ENCODE results near the gene ODAPH.

The ODAPH gene

DNA sequence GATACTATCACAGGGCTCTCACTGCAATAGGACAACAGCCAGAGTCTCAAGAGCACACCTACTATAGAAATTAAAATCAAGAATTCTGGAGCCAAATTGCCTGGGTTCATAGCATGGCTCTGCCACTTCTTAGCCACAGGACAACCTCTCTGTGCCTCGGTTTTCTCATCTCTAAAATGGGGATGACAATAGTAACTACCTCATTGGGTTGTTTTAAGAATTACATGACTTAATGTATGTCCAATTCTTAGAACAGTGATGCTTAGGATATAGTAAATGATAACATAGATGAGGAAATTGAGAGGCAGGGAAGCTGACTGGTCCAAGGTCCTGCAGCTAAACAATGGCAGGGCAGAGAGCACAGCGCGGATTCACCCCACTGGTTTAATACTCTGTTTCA lies 11.0 kb upstream of the ODAPH start:
- no peak for DNase-seq (ENCODE audit: low read depth)

DNA sequence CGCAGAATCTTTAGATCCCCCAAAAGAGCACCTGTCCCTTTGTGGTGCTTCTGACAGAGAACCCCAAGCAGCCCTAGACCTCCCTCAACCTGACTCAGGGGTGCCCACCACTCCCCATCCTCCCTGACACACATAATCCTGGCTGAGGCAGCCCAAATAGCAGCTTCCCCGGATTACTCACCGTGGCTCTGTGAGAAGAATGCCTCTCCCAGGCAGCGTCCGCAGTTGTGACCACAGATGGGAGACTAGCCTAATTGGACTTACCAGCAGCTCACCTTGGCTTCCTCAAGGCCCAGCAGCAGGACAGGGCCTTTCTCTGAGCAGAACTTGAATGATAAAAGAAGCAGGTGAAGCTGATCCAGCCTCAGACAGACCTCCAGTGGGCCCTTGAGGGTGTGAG lies 10.3 kb upstream of the ODAPH start:
- DNase-seq (ENCODE audit: low read depth) = no peak

DNA sequence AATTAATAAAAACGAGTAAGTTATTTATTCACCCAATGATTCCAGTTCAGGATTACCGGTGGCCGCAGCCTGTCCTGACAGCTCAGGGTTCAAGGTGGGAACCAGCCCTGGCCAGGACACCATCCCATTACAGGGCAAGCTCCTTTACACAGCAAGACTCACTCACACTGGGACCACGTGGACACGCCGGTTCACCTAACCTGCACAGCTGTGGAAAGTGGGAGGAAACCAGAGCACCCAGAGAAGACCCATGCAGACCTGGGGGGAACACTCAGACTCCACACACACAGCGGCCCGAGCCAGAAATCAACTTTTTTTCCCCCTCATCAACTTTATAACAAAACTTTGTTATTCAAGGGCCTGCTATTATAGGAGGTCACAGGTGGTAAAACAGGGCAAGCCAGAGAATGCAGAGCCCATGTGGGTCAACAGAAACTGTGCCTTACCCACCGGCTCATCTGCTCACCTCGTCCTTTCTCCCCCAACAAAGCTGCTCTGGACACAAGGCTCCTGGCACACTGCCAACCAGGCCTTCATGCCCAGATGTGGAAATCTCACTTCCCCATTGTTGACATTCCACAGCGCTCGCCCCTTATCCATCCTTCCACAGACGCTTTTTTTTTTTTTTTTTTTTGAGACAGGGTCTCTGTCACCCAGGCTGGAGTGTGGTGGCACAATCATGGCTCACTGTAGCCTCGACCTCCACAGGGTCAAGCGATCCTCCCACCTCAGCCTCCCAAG lies 8.0 kb upstream of the ODAPH start:
- no peak for DNase-seq (ENCODE audit: low read depth)

DNA sequence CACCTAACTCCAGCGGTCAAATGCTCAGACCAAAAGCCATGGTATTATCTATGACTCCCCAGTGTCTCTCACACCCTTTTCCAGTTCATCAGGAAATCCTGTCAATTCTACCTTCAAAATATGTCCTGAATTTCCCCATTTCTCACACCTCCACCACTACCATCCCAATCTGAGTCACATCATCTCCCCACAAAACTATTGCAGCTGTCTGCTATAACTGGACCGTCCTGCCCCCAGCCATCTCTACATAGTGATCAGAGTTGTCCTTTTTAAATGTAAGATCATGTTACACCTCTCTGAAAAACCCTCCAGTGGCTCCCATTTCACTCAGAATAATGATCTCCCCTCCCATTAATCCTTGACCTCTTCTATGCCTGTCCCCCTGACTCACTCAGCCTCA lies 6.8 kb upstream of the ODAPH start:
- no peak for DNase-seq (ENCODE audit: low read depth)

DNA sequence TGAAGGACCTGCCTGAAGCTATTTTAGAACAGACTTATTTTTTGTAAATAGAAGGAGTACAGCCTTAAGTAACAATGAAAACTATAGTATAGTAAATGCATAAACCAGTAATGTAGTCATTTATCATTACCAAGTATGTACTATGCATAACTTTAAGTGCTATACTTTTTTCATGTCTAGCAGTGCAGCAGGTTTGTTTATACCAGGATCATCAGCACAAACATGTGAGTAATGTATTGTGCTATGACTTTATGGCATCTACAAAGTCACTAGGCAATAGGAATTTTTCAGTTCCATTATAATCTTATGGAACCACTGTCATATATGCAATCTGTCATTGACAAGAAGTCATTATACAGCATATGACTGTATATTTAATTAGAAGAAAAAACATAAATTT lies 3.4 kb upstream of the ODAPH start:
- DNase-seq (ENCODE audit: low read depth) = no peak

DNA sequence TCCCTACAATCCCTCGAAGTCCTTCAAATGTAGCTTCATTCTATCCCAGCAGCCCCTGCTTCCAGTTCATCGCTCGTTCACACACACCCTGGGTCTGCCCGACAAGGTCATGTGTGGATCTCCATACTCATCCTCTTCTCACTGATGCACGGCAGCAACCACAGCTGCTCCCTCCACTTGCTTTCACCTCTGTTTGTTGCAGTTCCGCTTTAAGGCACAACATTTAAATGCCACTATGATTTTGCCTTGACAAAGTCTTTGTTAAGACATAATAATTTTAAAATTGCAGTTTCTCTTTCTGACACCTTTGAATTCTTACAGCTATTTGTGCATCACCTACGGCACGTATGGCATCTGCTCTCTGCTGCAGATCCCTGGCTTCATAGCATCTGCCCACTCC lies 1.8 kb downstream of the ODAPH start:
- DNase-seq (ENCODE audit: low read depth) = no peak

DNA sequence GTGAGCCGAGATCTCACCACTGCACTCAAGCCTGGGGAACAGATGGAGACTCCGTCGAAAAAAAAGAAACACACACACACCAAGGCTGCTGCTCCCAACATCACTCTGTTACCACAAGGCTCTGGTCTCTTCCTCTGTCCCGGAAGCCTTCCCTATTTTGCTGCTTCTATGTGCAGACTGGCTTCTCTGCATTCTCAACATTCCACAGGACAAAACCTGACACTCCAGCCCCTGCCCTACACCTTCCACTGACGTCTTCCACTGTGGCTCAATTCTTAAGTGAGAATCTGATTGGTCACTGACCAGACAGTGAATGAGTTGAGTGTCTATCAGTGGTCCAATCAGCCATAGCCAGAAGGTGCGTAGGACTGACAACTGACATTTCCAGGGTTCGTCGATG lies 5.9 kb downstream of the ODAPH start:
- no peak for DNase-seq (ENCODE audit: low read depth)

DNA sequence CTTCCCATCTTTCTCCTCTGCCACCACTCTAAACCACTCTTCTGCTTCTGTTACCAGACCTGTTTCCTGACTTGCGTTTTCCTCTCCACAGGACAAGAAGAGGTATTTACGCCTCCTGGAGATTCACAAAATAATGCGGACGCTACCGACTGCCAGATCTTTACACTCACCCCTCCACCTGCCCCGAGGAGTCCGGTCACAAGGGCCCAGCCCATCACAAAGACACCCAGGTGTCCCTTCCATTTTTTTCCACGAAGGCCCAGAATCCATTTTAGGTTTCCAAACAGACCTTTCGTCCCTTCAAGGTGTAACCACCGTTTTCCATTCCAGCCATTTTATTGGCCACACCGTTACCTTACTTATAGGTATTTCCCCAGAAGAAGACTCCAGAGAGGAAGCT lies 8.2 kb downstream of the ODAPH start:
- DNase-seq (ENCODE audit: low read depth) = no peak

DNA sequence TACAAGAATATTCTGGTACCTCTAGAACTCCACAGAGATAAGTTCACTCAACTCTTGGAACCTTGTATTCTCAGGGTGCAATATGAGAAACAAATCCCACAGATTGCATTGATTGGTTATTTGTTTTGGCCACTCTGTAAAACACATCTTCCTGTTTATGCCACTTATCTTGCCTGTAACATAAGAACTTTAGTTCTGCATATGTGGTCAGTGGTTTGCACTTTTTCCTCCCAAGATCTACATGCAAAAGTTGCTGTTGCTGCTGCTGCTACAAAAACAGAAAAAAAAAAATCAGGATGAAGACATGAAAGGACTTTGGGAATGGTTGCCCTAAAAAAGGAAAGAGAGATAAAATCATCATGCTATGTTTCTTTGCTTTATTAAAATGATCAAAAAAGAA lies 9.6 kb downstream of the ODAPH start:
- no peak for DNase-seq (ENCODE audit: low read depth)

DNA sequence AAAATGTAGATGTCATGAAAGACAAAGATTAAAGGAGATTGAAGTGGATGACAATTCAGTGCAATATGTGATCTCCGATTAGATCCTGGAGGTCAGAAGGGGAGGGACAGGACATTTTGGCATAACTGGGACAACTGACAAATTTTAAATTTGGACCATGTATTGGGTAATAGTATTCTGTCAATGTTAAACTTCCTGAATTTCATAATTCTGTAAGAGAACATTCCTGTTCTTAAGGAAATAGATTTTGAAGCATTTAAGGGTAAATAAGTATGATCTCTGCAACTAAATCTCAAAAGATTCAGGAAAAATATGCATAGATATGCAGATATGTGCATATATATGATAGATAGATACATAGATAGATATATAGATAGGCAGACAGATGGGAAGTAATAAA lies 11.0 kb downstream of the ODAPH start:
- DNase-seq (ENCODE audit: low read depth) = no peak

DNA sequence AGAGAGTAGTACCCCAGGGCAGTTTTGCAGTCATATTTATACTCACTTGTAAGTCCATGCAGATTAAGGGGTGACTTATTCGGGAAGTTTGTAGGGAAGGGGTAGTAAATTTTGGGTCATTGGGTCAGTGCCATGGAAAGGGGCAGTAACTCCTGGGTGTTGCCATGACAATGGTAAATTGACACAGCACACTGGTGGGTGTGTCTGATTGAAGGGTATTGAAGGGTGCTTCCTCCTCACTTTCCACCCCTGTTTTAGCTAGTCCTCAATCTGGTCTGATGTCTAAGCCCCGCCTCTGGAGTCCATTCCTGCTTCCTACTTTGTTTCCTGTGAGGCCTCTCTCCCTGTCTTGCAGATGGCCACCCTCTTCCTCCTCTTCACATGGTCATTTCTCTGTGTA lies 11.9 kb downstream of the ODAPH start:
- DNase-seq (ENCODE audit: low read depth) = no peak

DNA sequence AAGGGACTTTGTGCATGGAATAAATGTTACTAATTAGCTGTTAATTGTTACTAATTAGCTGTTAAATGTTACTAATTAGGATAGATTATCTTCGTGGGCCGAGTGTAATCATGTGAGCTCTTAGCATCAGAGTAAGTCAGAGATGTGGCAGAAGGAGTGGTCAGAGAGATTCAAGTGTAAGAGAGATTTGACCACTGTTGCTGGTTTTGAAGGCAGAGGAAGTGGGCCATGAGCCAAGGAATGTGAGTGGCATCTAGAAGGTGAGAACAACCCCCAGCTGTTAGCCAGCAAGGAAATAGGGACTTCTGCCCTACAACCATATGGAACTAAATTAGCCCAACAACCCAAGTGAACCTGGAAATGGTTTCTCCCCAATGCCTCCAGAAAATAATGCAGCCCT lies 28.2 kb downstream of the ODAPH start:
- DNase-seq (ENCODE audit: low read depth) = no peak

DNA sequence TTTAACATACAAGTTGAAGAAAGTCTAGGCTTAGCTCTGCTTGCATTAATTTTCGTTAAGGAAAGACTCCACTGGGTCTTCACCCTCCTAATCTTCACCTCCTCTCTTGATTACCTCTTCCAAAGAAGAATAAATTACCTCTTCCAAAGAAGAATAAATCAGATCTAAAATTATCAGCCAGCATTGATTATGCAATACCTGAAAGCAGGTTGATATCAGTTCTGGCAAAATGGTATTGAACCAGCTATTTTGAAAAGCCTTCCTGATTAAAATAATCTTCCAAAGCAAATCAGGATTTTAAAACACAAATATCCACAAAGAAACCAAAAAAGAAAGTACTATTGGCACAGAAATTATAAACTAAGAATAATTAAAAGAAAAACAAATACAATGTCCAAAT lies 37.5 kb downstream of the ODAPH start:
- DNase-seq (ENCODE audit: low read depth) = no peak

DNA sequence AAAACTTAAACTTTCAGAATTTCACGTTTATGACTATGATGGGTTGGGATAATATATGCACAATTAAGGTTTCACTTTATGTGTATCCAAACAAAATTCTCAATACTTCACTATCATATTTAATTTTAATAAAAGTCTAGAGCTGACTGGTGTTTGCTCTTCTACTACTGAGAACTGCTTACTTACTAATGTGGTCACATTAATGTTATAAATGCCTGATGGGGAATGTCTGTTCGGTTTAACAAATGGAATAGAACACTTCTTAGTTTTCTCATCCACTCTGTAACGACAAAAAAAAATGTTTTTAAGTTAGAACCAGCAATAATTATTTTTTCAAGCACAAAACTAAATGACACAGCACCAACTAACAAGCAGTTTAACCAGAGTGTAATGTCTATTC lies 40.2 kb downstream of the ODAPH start:
- no peak for DNase-seq (ENCODE audit: low read depth)

DNA sequence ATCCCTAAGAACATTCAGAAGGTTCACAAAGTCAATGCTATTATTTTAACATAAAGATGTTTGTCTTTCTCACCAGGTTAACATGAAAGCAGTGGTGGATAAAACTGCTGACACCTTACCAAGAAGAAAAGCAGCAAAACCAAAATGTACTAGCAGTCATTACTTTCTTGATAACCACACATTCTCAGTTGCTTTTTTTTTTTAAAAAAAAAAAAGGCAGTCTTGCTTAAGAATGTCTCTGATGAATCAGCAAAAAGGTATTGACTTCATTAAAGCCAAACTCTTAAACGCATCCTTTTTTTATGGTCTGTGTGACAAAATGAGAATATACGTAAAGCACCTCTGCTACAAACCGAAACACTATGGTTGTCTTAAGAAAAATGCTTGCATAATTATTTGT lies 42.5 kb downstream of the ODAPH start:
- no peak for DNase-seq (ENCODE audit: low read depth)

DNA sequence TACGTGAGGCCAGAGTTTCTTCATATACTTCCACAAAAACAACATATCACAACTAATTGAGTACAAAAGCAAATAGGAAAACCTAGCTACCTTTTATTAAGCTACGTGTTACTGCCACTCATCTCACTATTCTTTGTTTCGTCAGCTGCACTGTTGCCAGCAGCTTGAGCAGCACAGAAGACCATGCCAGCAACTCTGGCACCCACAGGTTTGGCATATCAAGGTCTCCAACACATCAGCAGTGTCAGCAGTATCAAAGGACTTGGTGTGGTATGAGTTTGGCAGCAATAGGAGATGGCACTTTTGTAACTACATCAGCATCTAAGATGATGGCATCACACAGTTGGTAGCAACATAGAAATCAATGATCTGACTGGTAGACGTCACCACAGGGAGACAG lies 43.8 kb downstream of the ODAPH start:
- DNase-seq (ENCODE audit: low read depth) = no peak

DNA sequence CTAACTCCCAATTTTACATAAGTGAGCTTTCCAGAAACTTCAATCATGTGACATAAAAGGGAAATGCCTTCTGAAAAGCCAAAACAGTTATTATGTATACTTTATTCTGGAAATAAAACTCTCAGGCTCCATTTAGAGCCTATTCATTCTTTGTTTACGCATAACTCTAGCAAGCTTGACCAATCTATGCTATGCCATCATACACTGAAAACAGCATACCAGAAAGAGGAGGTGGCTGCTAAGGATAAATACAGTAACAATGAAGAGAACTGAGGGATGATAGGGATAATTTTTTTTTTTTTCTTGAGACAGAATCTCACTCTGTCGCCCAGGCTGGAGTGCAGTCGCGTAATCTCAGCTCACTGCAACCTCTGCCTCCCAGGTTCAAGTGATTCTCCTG lies 50.1 kb downstream of the ODAPH start:
- DNase-seq (ENCODE audit: low read depth) = no peak

DNA sequence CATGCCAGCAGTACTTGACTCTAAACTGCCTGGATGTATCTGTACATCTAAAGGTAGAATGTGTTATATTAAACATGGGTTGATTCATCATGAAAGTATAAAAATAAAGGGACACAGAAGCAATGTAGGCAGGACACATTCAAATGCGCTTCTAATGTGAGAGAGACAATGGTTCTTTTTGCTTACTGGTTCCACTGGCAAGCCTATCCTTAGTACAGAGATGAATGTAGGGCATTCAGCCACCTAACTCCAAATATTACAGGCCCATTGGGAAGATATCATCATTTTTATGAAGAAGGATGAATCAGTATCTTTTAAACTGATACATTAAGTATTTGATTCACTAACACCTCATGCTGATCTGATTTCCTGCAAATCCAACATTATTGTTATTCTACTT lies 56.4 kb downstream of the ODAPH start:
- DNase-seq (ENCODE audit: low read depth) = no peak
